ENCODE measurements around the gene FBXO44. TPM values are rescaled to one million over a fixed set of nuclear protein-coding genes. Genes with fewer than 3 reads are reported as not detected.

The FBXO44 gene
- total RNA-seq, 2 experiments from 2014 or later: 18.1 to 20.4 TPM

GRCh38 chr1:11653101-11653860 is 1.4 kb upstream of the FBXO44 start:
- DNase-seq (no peak), ATAC-seq (no peak)
- ChIA-PET POLR2A (interaction anchor here (0.9 to 7.1 kb wide), 7 partner anchors 9 to 257 kb away, joined by 3 to 42 read pairs (median 5); partner anchors contain the start of genes FBXO6 and MAD2L2), CTCF (interaction anchor here (0.6 to 12.3 kb wide), 7 partner anchors 11 to 616 kb away, joined by 3 to 136 read pairs (median 6); partner anchors contain the start of gene FBXO6)
- Mint-ChIP-seq H3K27ac (no peak overlapping the region), H3K4me3 (peak overlapping the region; percentile 72), H3K4me1 (ENCODE audit: low read depth) (peaks cover 25% of the 10 kb centered on the region), H3K36me3 (ENCODE audit: low read depth) (peaks cover 6% of the 10 kb centered on the region), H3K9me3 (no peaks in the 10 kb centered on the region), H3K27me3 (no peaks in the 10 kb centered on the region)
- TF ChIP-seq CTCF (IDR thresholded peaks at IDR 0.05): no peak
- intact Hi-C loops (cut with micrococcal nuclease): loop anchor here (5.0 kb wide), 1 partner anchor 79 kb away; no protein-coding TSS in a partner anchor

GRCh38 chr1:11653861-11654136 is 878 bp upstream of the FBXO44 start:
- Mint-ChIP-seq H3K36me3 (ENCODE audit: low read depth) (peaks cover 6% of the 10 kb centered on the region), H3K4me1 (ENCODE audit: low read depth) (peaks cover 25% of the 10 kb centered on the region), H3K9me3 (no peaks in the 10 kb centered on the region), H3K4me3 (peak overlapping the region; percentile 72), H3K27ac (no peak overlapping the region), H3K27me3 (no peaks in the 10 kb centered on the region)
- ChIA-PET POLR2A (interaction anchor here (0.9 to 7.1 kb wide), 7 partner anchors 9 to 256 kb away, joined by 3 to 42 read pairs (median 5); partner anchors contain the start of genes FBXO6 and MAD2L2), CTCF (interaction anchor here (0.6 to 12.3 kb wide), 7 partner anchors 10 to 616 kb away, joined by 3 to 136 read pairs (median 6); partner anchors contain the start of gene FBXO6)
- no peak for TF ChIP-seq CTCF (IDR thresholded peaks at IDR 0.05)
- intact Hi-C loops (cut with micrococcal nuclease): loop anchor here (5.0 kb wide), 1 partner anchor 79 kb away; no protein-coding TSS in a partner anchor
- no peak for ATAC-seq
- DNase-seq: no peak

- intact Hi-C loops (cut with micrococcal nuclease): loop anchor here (5.0 kb wide), 1 partner anchor 77 kb away; no protein-coding TSS in a partner anchor
- H3K27ac Mint-ChIP-seq: no peak overlapping the region
- ATAC-seq (peak; percentile 14), DNase-seq (no peak)
- H3K9me3 Mint-ChIP-seq: no peaks in the 10 kb centered on the region
- H3K4me3 Mint-ChIP-seq: peak overlapping the region; percentile 72
- H3K36me3 Mint-ChIP-seq (ENCODE audit: low read depth): peaks cover 11% of the 10 kb centered on the region
- H3K27me3 Mint-ChIP-seq: no peaks in the 10 kb centered on the region
- ChIA-PET POLR2A (interaction anchor here (0.7 to 7.1 kb wide), 5 partner anchors 8 to 253 kb away, joined by 5 to 42 read pairs (median 8); partner anchors contain the start of gene FBXO6), CTCF (interaction anchor here (1.4 to 12.3 kb wide), 7 partner anchors 9 to 68 kb away, joined by 4 to 136 read pairs (median 12); partner anchors contain the start of gene FBXO6)
- no peak for TF ChIP-seq CTCF (IDR thresholded peaks at IDR 0.05)
- H3K4me1 Mint-ChIP-seq (ENCODE audit: low read depth): peaks cover 17% of the 10 kb centered on the region
These were observed 497 bp downstream of the FBXO44 start for GRCh38 chr1:11654939-11655808.

- ATAC-seq (no peak), DNase-seq (no peak)
- no peak for TF ChIP-seq CTCF (IDR thresholded peaks at IDR 0.05)
- H3K27ac Mint-ChIP-seq: no peak overlapping the region
- CTCF ChIA-PET: interaction anchor here (0.6 to 12.3 kb wide), 3 partner anchors 12 to 65 kb away, joined by 3 to 136 read pairs (median 4); no protein-coding TSS in a partner anchor
- no peak overlapping the region for H3K4me3 Mint-ChIP-seq
- POLR2A ChIA-PET: no interaction called here
- peaks cover 11% of the 10 kb centered on the region for H3K36me3 Mint-ChIP-seq (ENCODE audit: low read depth)
- no peaks in the 10 kb centered on the region for H3K27me3 Mint-ChIP-seq
- intact Hi-C loops (cut with micrococcal nuclease): no loop called here
- H3K4me1 Mint-ChIP-seq (ENCODE audit: low read depth): peaks cover 10% of the 10 kb centered on the region
- no peaks in the 10 kb centered on the region for H3K9me3 Mint-ChIP-seq
These were observed 3.0 kb downstream of the FBXO44 start for GRCh38 chr1:11657654-11658053.
